HG03280 (cell line): ENCODE data around the gene GRIN1.

Experiments used
- ATAC-seq: cut with Tn5 transposase; IDR thresholded peaks from one replicate; pipeline ENCODE4 v1.9.1; 2021; ENCODE audit warnings: mild to moderate bottlenecking, moderate library complexity; ENCODE audit not compliant: unreplicated experiment

Gene GRIN1

GRCh38 chr9:137145731-137146526, 7.0 kb downstream of the GRIN1 start:
- no peak for ATAC-seq

- no peak for ATAC-seq
These were observed 7.6 kb downstream of the GRIN1 start for GRCh38 chr9:137146527-137146918.

- ATAC-seq = no peak
These were observed 8.3 kb downstream of the GRIN1 start for GRCh38 chr9:137147091-137147792.

DNA sequence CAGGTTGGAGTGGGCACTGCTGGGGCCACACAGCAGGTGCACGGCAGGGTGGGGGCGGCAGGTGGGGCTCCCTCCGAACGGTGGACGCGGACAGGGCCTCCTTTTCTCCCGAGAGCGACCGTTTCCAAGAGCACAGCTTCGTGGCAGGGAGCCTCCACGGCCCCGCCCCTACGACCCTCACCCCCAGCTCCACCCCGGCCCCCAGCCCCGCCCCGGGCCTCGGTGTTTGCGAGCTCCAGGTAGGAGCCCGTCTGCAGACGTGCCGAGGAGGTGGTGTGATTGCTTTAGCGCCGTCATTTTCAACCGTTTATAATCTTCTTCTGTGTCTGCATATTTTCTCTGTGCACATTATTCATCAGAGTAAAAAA, 8.8 kb downstream of the GRIN1 start:
- ATAC-seq = no peak

DNA sequence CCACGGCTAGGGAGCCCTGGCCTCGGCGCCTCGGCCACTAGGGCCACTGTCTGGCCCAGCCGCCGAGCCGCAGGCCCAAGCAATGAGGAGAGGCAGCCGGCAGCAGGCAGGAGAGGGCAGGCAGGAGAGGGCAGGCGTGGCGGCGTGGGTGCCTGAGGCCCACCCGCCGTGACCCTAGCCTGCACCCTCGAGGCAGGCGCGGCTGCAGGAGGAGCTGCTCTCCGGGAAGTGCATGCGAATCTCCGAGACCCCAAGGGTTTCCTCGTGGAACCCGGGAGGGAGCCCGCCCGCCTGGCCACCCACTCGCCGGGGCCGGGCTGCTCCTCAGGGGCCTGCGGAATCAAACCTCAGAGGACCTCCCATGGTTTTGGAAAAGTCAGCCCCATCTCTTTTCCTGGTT, 9.3 kb downstream of the GRIN1 start:
- no peak for ATAC-seq

DNA sequence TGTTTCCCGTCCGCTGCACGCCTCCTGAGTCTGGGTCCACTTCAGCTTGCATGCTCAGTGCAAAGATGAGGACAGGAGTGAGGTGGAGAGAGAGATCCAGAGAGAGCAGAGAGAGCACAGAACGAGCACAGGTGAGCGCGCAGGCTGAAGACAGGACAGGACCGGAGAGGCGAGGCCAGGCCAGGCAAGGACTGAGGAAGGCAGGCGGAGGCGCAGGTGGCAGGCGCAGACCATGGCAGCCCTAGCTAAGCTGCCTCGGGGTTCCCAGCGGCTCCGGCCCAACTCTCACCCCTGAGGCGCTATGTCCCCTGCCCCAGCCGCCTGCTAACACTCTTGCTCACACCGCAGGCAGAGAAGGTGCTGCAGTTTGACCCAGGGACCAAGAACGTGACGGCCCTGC, 9.7 kb downstream of the GRIN1 start:
- ATAC-seq = no peak

GRCh38 chr9:137149363-137149762, 10.4 kb downstream of the GRIN1 start:
- no peak for ATAC-seq

GRCh38 chr9:137149942-137150616, 11.1 kb downstream of the GRIN1 start:
- ATAC-seq = peak; percentile 27

- peak; percentile 43 for ATAC-seq
These were observed 11.9 kb downstream of the GRIN1 start for GRCh38 chr9:137150617-137151457.

DNA sequence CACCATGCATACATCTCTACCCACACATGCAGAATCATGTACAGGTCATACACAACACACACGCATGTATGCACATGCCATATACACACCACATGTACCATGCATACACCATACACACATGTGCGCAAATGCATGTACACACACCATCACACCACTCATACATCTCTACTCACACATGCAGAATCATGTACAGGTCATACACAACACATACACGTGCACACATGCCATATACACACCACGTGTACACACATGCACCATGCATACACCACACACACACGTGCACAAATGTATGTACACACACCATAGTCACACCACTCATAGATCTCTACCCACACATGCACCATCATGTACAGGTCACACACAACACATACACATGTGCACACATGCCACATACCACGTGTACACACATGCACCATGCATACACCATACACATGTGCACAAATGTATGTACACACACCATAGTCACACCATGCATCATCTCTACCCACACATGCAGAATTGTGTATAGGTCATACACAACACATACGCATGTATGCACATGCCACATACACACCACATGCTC, 14.0 kb downstream of the GRIN1 start:
- no peak for ATAC-seq

GRCh38 chr9:137156567-137157375, 17.8 kb downstream of the GRIN1 start:
- peak; percentile 40 for ATAC-seq

DNA sequence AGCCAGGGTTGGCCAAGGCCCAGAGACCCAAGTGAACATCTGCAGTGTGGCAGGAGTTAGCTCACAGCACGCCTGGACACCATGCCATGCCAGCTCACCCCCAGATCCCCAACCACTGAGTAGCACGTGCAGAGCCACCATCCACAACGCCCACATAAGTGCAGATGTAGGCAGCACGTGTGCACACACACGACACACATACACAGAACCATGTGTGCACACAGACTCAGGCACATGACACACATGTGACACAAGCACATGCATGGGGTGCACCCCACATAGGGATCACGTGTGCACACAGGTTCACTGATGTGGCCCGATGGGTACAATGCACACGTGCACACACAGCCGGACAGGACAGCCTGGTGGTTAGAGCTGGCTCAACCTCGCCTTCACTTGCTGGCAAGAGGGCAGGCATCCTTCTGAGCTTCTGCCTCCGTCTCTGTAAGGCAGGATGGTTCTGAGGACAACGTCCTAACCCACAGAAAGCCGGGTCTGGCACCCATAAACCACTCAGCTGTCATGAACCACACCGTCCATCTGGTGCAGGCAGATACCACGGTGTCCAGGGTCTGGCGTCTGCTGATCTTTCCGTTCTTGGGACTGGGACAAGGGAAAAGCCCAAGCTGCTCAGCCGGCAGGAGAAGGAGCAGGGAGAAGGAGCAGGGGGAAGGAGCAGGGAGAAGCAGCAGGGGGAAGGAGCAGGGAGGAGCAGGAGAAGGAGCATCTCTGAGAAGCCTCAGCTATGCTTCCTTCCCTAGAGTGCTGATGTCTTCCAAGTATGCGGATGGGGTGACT, 18.9 kb downstream of the GRIN1 start:
- ATAC-seq = no peak

DNA sequence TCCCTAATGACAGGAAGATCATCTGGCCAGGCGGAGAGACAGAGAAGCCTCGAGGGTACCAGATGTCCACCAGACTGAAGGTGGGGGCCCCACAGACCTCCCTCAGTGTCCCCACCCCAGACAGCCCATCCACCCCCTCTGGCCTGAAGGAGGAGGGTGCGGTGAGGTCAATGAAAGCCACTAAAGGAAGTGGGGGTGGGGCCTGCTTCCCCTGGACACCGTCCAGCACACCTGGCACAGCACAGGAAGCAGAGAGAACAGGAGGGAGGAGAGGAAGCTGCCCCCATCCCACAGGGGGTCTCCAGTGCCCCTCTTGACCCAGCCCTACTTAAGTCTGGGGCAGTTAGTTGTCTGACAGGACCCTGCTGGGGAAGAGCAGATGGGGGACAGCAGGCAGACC, 19.7 kb downstream of the GRIN1 start:
- ATAC-seq = no peak

GRCh38 chr9:137159105-137160053, 20.4 kb downstream of the GRIN1 start:
- ATAC-seq = no peak

- no peak for ATAC-seq
These were observed 21.1 kb downstream of the GRIN1 start for GRCh38 chr9:137160054-137160425.

- ATAC-seq = no peak
These were observed 22.0 kb downstream of the GRIN1 start for GRCh38 chr9:137160716-137161557.
